Neuronal stem cell (in vitro differentiated cells): ENCODE results near the gene FRMD1.

Experiments
- DNase-seq: peaks from one replicate; pipeline ENCODE4 v3.0.0-alpha.2; 2013; ENCODE audit warnings: low spot score
- H2AFZ ChIP-seq: one replicate; pipeline ENCODE4 v1.6.1; 2013; ENCODE audit warnings: mild to moderate bottlenecking, low read length, inconsistent platforms
- H2AK5ac ChIP-seq: 2 replicates; pipeline ENCODE4 v1.6.1; 2013; ENCODE audit warnings: low read depth, mild to moderate bottlenecking, inconsistent platforms, low read length, moderate library complexity, mixed read lengths
- H2BK120ac ChIP-seq: 2 replicates; pipeline ENCODE4 v1.6.1; 2013; ENCODE audit warnings: low read depth, mild to moderate bottlenecking, inconsistent platforms, low read length, moderate library complexity, mixed read lengths
- H2BK12ac ChIP-seq: one replicate; pipeline ENCODE4 v1.6.1; 2013; ENCODE audit warnings: low read length, inconsistent platforms
- H2BK15ac ChIP-seq: 2 replicates; pipeline ENCODE4 v1.6.1; 2013; ENCODE audit warnings: mild to moderate bottlenecking, low read length, inconsistent platforms, mixed read lengths
- H2BK5ac ChIP-seq: one replicate; pipeline ENCODE4 v1.6.1; 2013; ENCODE audit warnings: inconsistent platforms, mild to moderate bottlenecking, low read length, moderate library complexity
- H3K14ac ChIP-seq: one replicate; pipeline ENCODE4 v1.6.1; 2013; ENCODE audit warnings: low read length, inconsistent platforms
- H3K18ac ChIP-seq: 2 replicates; pipeline ENCODE4 v1.6.1; 2013; ENCODE audit warnings: low read length, inconsistent platforms
- H3K23ac ChIP-seq: 2 replicates; pipeline ENCODE4 v1.6.1; 2013; ENCODE audit warnings: low read depth, mild to moderate bottlenecking, mixed read lengths, low read length, inconsistent platforms; ENCODE audit not compliant: poor library complexity
- H3K27ac ChIP-seq: replicated peaks from 3 replicates; pipeline ENCODE4 v1.5.1; 2013; ENCODE audit warnings: low read length, inconsistent platforms
- H3K27me3 ChIP-seq, 3 experiments: 2 replicates each; pipeline ENCODE4 v1.6.1; 2013; ENCODE audit warnings: low read length in 3 of 3, mild to moderate bottlenecking in 2 of 3, inconsistent platforms in 1 of 3, low read depth in 1 of 3, mixed read lengths in 1 of 3, moderate library complexity in 1 of 3; ENCODE audit not compliant: control insufficient read depth in 3 of 3, insufficient read depth in 3 of 3
- H3K36me3 ChIP-seq, 2 donors: replicated peaks in 1 of 2; 2 replicates each; pipeline ENCODE4 v1.6.1; 2013; ENCODE audit warnings: low read length in 2 of 2; ENCODE audit not compliant: control insufficient read depth in 2 of 2, insufficient read depth in 2 of 2
- H3K4ac ChIP-seq: 2 replicates; pipeline ENCODE4 v1.6.1; 2013; ENCODE audit warnings: inconsistent platforms, mild to moderate bottlenecking, low read length, moderate library complexity
- H3K4me1 ChIP-seq, 2 donors: 1 replicate in 1 of 2; 2 replicates in 1 of 2; pipeline ENCODE4 v1.6.1; 2013; ENCODE audit warnings: low read length in 2 of 2, low read depth in 1 of 2; ENCODE audit not compliant: control insufficient read depth in 2 of 2, insufficient read depth in 1 of 2
- H3K4me2 ChIP-seq: one replicate; pipeline ENCODE4 v1.6.1; 2013; ENCODE audit warnings: mild to moderate bottlenecking, low read length, inconsistent platforms; ENCODE audit not compliant: insufficient read depth, poor library complexity, severe bottlenecking
- H3K4me3 ChIP-seq, 2 donors: 2 replicates each; pipeline ENCODE4 v1.5.1; 2013; ENCODE audit warnings: low read length in 2 of 2, mild to moderate bottlenecking in 2 of 2, inconsistent platforms in 1 of 2, moderate library complexity in 1 of 2
- H3K79me1 ChIP-seq: one replicate; pipeline ENCODE4 v1.6.1; 2013; ENCODE audit warnings: low read depth, mild to moderate bottlenecking, inconsistent platforms, low read length, moderate library complexity
- H3K9ac ChIP-seq: one replicate; pipeline ENCODE4 v1.6.1; 2013; ENCODE audit warnings: mild to moderate bottlenecking, low read depth, low read length, inconsistent platforms; ENCODE audit not compliant: poor library complexity
- H3K9me3 ChIP-seq, 2 donors: replicated peaks in 1 of 2; 2 replicates each; pipeline versions ENCODE3 to v1.6.1; 2013; ENCODE audit warnings: low read length in 2 of 2, mild to moderate bottlenecking in 2 of 2, inconsistent platforms in 1 of 2, low read depth in 1 of 2, mixed read lengths in 1 of 2, moderate library complexity in 1 of 2; ENCODE audit not compliant: control insufficient read depth in 2 of 2, insufficient read depth in 1 of 2
- H4K8ac ChIP-seq: one replicate; pipeline ENCODE4 v1.6.1; 2013; ENCODE audit warnings: low read depth, mild to moderate bottlenecking, inconsistent platforms, low read length, moderate library complexity
- H4K91ac ChIP-seq: one replicate; pipeline ENCODE4 v1.6.1; 2013; ENCODE audit warnings: low read length, low read depth, mild to moderate bottlenecking, inconsistent platforms; ENCODE audit not compliant: poor library complexity
- WGBS, 2 donors: extraction: QIAGEN DNeasy Blood & Tissue Kit; methylation state at CpG; one replicate each; pipeline ENCODE4 v1.1.7; 2013; ENCODE audit warnings: missing lambda C conversion rate in 2 of 2, mixed read lengths in 1 of 2; ENCODE audit not compliant: insufficient read length in 2 of 2, insufficient replicate concordance in 1 of 2; ENCODE audit errors: extremely low coverage in 2 of 2; 5-methylcytosine and 5-hydroxymethylcytosine counted together

FRMD1 gene

DNA sequence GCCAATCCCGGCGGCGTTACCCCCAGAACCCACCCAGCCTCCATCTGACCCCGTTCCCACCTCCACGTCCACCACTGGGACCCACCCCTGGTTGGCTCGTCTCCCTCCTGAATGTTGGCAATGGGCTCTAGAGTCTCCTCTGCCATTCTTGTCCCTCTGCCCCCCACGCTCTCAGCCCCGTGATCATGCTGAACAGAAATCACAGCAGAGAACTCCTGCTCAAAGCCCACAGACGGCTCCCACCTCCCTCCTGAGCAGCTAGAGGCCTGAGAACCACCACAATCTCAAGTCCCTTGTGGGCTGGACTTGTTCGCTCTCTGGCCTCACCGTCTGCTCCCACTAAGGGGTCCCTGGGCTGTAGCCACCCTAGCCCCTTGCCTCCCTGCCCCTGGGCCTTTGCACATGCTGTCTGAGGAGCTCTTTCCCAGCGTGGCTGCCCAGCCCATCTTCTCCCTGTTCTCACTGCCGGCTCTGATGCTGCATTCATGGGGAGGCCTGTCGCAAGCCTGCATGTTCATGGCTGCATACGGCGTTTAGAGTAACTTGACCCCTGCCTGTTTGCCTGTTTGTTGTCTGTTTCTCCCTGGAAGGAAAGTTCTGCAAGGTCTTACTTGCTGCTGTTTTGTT, 11.2 kb upstream of the FRMD1 start:
- H3K36me3 ChIP-seq: no peaks in the 10 kb centered on the region
- no CpG with 5 or more reads among the region's 16 CpGs for WGBS, 2 donors

DNA sequence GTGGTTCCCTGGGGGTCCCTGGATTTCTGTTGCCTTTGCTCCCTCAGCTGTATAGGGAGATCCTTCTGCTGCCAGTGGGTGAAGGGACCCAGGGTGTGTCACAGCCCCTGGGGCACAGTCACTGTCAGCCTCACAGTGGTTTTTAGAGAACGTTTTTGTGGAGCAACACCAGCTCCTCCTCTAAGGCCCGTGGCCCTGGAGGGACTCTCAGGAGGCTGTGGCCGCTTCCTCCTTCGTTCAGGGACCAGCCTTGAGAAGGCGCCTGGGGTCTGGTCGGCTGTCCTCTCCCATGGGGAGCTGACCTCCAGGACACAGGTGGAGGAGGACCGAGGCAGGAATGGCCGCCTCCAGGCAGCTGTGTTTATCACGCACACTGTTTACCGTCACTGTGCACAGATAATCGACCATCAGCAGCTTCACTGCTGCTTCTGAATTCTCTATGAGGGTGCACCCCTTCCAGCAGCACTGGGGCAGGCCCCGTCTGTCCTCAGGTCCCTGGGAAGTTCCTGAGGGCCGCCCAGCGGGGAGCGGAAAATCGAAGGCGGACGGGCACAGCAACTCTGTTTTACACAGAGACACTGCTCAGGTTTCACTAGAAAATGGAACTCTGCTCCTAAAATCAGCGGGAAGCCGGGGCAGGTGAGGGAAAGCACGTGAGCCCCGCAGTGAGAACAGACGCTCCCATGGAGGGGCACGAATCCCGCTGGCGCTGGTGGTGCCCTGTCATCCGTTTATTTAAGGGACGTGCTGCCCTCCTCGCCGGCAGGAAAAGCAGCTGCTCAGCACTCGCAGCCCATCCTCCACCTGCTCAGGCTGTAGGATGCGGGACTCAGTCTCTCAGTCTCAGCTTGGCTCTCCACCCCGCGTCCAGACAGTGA, 10.4 kb upstream of the FRMD1 start:
- Histone ChIP-seq H2AFZ (peak overlapping the region; percentile 18), H3K4me3 (no peak overlapping the region), H2BK15ac (peak overlapping the region; percentile 86), H3K18ac (peak overlapping the region; percentile 98), H2BK12ac (peak overlapping the region; percentile 95), H4K8ac (peak overlapping the region; percentile 72), H3K4me2 (no peak overlapping the region), H4K91ac (no peak overlapping the region), H3K9me3 (peaks cover 7 to 8% of the 10 kb centered on the region in 2 donors), H3K36me3 (no peaks in the 10 kb centered on the region), H3K9ac (no peak overlapping the region), H2BK120ac (peak overlapping the region; percentile 77), H3K4ac (peak overlapping the region; percentile 62), H3K4me1 (peaks cover 20 to 32% of the 10 kb centered on the region in 2 donors), H3K23ac (peak overlapping the region; percentile 61), H2BK5ac (peak overlapping the region; percentile 8), H3K27ac (peak overlapping the region; percentile 84), H2AK5ac (peak overlapping the region; percentile 92), H3K14ac (peak overlapping the region; percentile 57), H3K27me3 (no peaks in the 10 kb centered on the region), H3K79me1 (no peaks in the 10 kb centered on the region)
- DNase-seq: no peak
- no CpG with 5 or more reads among the region's 34 CpGs for WGBS, 2 donors

More for the DNA sequence above, 11.2 kb upstream of the FRMD1 start:
- no peak overlapping the region for H3K4me2 ChIP-seq
- H2AK5ac ChIP-seq: peak overlapping the region; percentile 92
- no peak for DNase-seq
- H2BK15ac ChIP-seq: peak overlapping the region; percentile 86
- peak overlapping the region; percentile 95 for H2BK12ac ChIP-seq
- H3K18ac ChIP-seq: peak overlapping the region; percentile 98
- no peak overlapping the region for H4K8ac ChIP-seq
- H2BK5ac ChIP-seq: peak overlapping the region; percentile 8
- H3K9ac ChIP-seq: no peak overlapping the region
- peak overlapping the region; percentile 77 for H2BK120ac ChIP-seq
- no peak overlapping the region for H3K14ac ChIP-seq
- H4K91ac ChIP-seq: no peak overlapping the region
- no peaks in the 10 kb centered on the region for H3K27me3 ChIP-seq
- H3K4ac ChIP-seq: no peak overlapping the region
- no peak overlapping the region for H3K4me3 ChIP-seq
- peaks cover 20 to 29% of the 10 kb centered on the region in 2 donors for H3K4me1 ChIP-seq
- peaks cover 7 to 8% of the 10 kb centered on the region in 2 donors for H3K9me3 ChIP-seq
- no peak overlapping the region for H2AFZ ChIP-seq
- peak overlapping the region; percentile 20 for H3K23ac ChIP-seq
- no peaks in the 10 kb centered on the region for H3K79me1 ChIP-seq
- H3K27ac ChIP-seq: no peak overlapping the region

DNA sequence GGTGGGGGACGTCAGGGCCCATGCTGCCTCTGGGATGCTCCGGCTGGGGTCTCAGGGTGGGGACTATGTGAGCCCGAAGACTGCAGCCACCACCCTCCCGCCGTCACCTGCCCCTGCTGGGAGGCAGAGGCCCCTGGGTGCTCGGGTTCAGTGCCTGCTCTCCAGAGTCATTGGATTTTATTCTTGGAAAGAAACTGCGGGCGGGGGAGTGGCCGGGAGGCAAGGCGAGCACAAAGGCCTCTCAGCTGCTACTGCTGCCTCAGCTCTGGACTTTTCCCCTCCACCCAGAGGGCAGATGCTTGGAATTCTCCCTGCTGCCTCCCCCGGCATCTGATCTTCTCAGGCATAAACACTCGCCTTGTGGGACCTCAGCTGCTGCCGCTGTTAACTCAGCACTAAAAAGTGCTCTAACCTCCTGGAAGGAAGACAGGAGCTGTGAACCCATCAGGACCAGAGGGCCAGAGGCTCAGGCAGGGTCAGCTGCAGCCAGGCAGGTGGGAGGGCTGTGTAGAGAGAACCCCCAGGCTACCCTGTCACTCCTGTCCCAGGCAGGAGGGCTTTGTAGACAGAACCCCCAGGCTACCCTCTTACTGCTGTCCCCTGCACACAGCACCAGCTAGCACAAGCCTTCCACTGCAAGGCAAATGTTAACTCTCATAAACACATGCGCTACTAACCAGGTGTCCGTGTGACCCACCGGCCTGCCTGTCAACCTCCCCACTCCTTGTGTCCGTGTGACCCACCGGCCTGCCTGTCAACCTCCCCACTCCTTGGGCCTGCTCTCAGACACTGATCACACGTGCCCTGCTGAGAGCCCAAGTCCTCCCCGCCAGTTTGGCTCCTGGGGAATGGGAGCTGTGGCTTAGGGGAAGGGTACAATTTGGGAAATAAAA, 9.4 kb upstream of the FRMD1 start:
- Histone ChIP-seq H3K27ac (peak overlapping the region; percentile 84), H3K18ac (peak overlapping the region; percentile 98), H3K14ac (no peak overlapping the region), H3K4ac (no peak overlapping the region), H4K8ac (no peak overlapping the region), H3K27me3 (peaks cover 0 to 3% (median 0%) of the 10 kb centered on the region in 3 experiments), H3K4me1 (peaks cover 18 to 29% of the 10 kb centered on the region in 2 donors), H2BK12ac (peak overlapping the region; percentile 67), H3K9me3 (peaks cover 7 to 8% of the 10 kb centered on the region in 2 donors), H2AK5ac (peak overlapping the region; percentile 92), H3K4me2 (no peak overlapping the region), H2AFZ (peak overlapping the region; percentile 80), H4K91ac (peak overlapping the region; percentile 79), H3K4me3 (no peak overlapping the region), H2BK5ac (peak overlapping the region; percentile 8), H3K36me3 (no peaks in the 10 kb centered on the region), H2BK120ac (peak overlapping the region; percentile 97), H3K23ac (no peak overlapping the region), H2BK15ac (peak overlapping the region; percentile 87), H3K79me1 (no peaks in the 10 kb centered on the region), H3K9ac (peak overlapping the region; percentile 5)
- WGBS, 2 donors: no CpG with 5 or more reads among the region's 20 CpGs
- DNase-seq: peak; percentile 62
